Calu3 (cell line): Measurements from ENCODE around the gene CFAP107. TPM values are rescaled to one million over a fixed set of nuclear protein-coding genes. Genes with fewer than 3 reads are reported as not detected.
"Not testable (repeated sequence)": the region's sequence is repeated elsewhere in the genome, so short reads cannot be mapped to it uniquely, and the experiment has no call there.

Experiments
- BruUV-seq: library from RNA; stranded (reverse); fragments of 400-500 nt; replicated peaks from 2 replicates; lab custom pipeline; 2021; lab: Mats Ljungman, UMichigan
- CTCF ChIA-PET: fragments of 300-600 bp; sonication (Branson Sonifier 250); formaldehyde crosslinking; loops from one replicate; lab custom pipeline; 2022; ENCODE audit warnings: antibody characterized with exemption; lab: Charles Lee
- DNase-seq: peaks from one replicate; pipeline ENCODE4 v3.0.0; 2022
- H3K27ac Mint-ChIP-seq: one replicate; pipeline ENCODE4 v1.8.0; 2022; ENCODE audit warnings: mixed read lengths; ENCODE audit not compliant: unreplicated experiment
- H3K27me3 Mint-ChIP-seq: one replicate; pipeline ENCODE4 v1.8.0; 2022; ENCODE audit warnings: mixed read lengths; ENCODE audit not compliant: unreplicated experiment
- H3K36me3 Mint-ChIP-seq: one replicate; pipeline ENCODE4 v1.8.0; 2022; ENCODE audit warnings: mild to moderate bottlenecking, moderate library complexity, mixed read lengths; ENCODE audit not compliant: insufficient read depth, unreplicated experiment
- H3K4me1 Mint-ChIP-seq: one replicate; pipeline ENCODE4 v1.8.0; 2022; ENCODE audit warnings: mild to moderate bottlenecking, low read depth, mixed read lengths; ENCODE audit not compliant: unreplicated experiment
- H3K4me3 Mint-ChIP-seq: one replicate; pipeline ENCODE4 v1.8.0; 2022; ENCODE audit warnings: mild to moderate bottlenecking, low read depth, moderate library complexity, mixed read lengths; ENCODE audit not compliant: unreplicated experiment
- H3K9me3 Mint-ChIP-seq: one replicate; pipeline ENCODE4 v1.8.0; 2022; ENCODE audit warnings: low read depth, mixed read lengths; ENCODE audit not compliant: unreplicated experiment
- CTCF ChIP-seq: fragments of 200-600 bp; IDR thresholded peaks from one replicate; pipeline ENCODE4 v1.8.0; 2022; ENCODE audit warnings: antibody characterized with exemption; ENCODE audit not compliant: unreplicated experiment
- intact Hi-C: fragments of 100-400 bp; cut with micrococcal nuclease; formaldehyde crosslinking; loops from one replicate; pipeline ENCODE4 v1.10.0; 2022; ENCODE audit not compliant: unreplicated experiment
- total RNA-seq: library from RNA; stranded (reverse); gene quantifications from 2 replicates; pipeline ENCODE4 v1.2.3, GENCODE V29; 2022

CFAP107 gene
- total RNA-seq, 1 experiment from 2014 or later, result not detected

GRCh38 chr1:12776801-12777557 lies 31.0 kb downstream of the CFAP107 start:
- DNase-seq, result no peak
- Mint-ChIP-seq H3K27me3 (peaks cover 78% of the 10 kb centered on the region), H3K4me1 (no peaks in the 10 kb centered on the region), H3K36me3 (no peaks in the 10 kb centered on the region), H3K27ac (no peak overlapping the region), H3K4me3 (no peak overlapping the region), H3K9me3 (no peaks in the 10 kb centered on the region)
- no TSS peak for BruUV-seq
- CTCF ChIA-PET, result no interaction called here
- no peak for TF ChIP-seq CTCF
- intact Hi-C loops, result no loop called here

GRCh38 chr1:12778061-12778460 lies 32.1 kb downstream of the CFAP107 start:
- no peak for TF ChIP-seq CTCF
- no peak for DNase-seq
- Mint-ChIP-seq H3K27me3 (peaks cover 67% of the 10 kb centered on the region), H3K4me3 (no peak overlapping the region), H3K9me3 (no peaks in the 10 kb centered on the region), H3K36me3 (no peaks in the 10 kb centered on the region), H3K4me1 (no peaks in the 10 kb centered on the region), H3K27ac (no peak overlapping the region)
- intact Hi-C loops, result no loop called here
- CTCF ChIA-PET, result no interaction called here
- no TSS peak for BruUV-seq

- no peak for TF ChIP-seq CTCF
- no peak overlapping the region for H3K27ac Mint-ChIP-seq
- no TSS peak for BruUV-seq
- no peaks in the 10 kb centered on the region for H3K36me3 Mint-ChIP-seq
- H3K27me3 Mint-ChIP-seq, result peaks cover 58% of the 10 kb centered on the region
- intact Hi-C loops, result no loop called here
- no peak for DNase-seq
- no peak overlapping the region for H3K4me3 Mint-ChIP-seq
- CTCF ChIA-PET, result no interaction called here
- no peaks in the 10 kb centered on the region for H3K9me3 Mint-ChIP-seq
- H3K4me1 Mint-ChIP-seq, result no peaks in the 10 kb centered on the region
These were observed 32.9 kb downstream of the CFAP107 start for GRCh38 chr1:12778907-12779306.

- H3K36me3 Mint-ChIP-seq, intact Hi-C loops, H3K4me3 Mint-ChIP-seq, H3K4me1 Mint-ChIP-seq, BruUV-seq, DNase-seq, H3K27ac Mint-ChIP-seq, CTCF ChIA-PET, H3K9me3 Mint-ChIP-seq: not testable (repeated sequence)
- H3K27me3 Mint-ChIP-seq, result peaks cover 33% of the 10 kb centered on the region
These were observed 35.5 kb downstream of the CFAP107 start for GRCh38 chr1:12781488-12781887.

- H3K9me3 Mint-ChIP-seq, H3K36me3 Mint-ChIP-seq, DNase-seq, H3K4me3 Mint-ChIP-seq, CTCF ChIA-PET, H3K27ac Mint-ChIP-seq, BruUV-seq, H3K4me1 Mint-ChIP-seq, intact Hi-C loops: not testable (repeated sequence)
- H3K27me3 Mint-ChIP-seq, result peaks cover 11% of the 10 kb centered on the region
These were observed 37.8 kb downstream of the CFAP107 start for GRCh38 chr1:12783783-12784182.

GRCh38 chr1:12784729-12785128 lies 38.7 kb downstream of the CFAP107 start:
- CTCF ChIA-PET, H3K4me1 Mint-ChIP-seq, H3K4me3 Mint-ChIP-seq, H3K9me3 Mint-ChIP-seq, DNase-seq, intact Hi-C loops, BruUV-seq, H3K36me3 Mint-ChIP-seq, H3K27ac Mint-ChIP-seq: not testable (repeated sequence)
- H3K27me3 Mint-ChIP-seq, result peaks cover 11% of the 10 kb centered on the region

- H3K4me1 Mint-ChIP-seq, H3K4me3 Mint-ChIP-seq, BruUV-seq, DNase-seq, H3K9me3 Mint-ChIP-seq, H3K36me3 Mint-ChIP-seq, intact Hi-C loops, CTCF ChIA-PET, H3K27ac Mint-ChIP-seq: not testable (repeated sequence)
- H3K27me3 Mint-ChIP-seq, result peaks cover 30% of the 10 kb centered on the region
These were observed 45.1 kb downstream of the CFAP107 start, which contains the start of gene PRAMEF1 for GRCh38 chr1:12791097-12791496. Gene PRAMEF1 (plus strand): TSS chr1:12791397. CDS start chr1:12793228, 1,831 bp downstream.
